OCI-LY1 (cell line): Measurements from ENCODE around the gene SETDB1.

Experiments
- CTCF ChIP-seq: fragments of 200-600 bp; sonication (generic), shearing (Covaris generic); IDR thresholded peaks from 2 replicates; pipeline ENCODE4 v1.5.1; 2017; ENCODE audit warnings: mild to moderate bottlenecking, antibody characterized with exemption, low read length, moderate library complexity, mixed read lengths
- EZH2 ChIP-seq: fragments of 200-600 bp; sonication (generic), shearing (Covaris generic); IDR thresholded peaks from 2 replicates; pipeline ENCODE4 v1.8.0; 2017; ENCODE audit warnings: borderline replicate concordance, mixed run types, mild to moderate bottlenecking, antibody characterized with exemption, low read length, moderate library complexity, mixed read lengths

GRCh38 chr1:150895618-150896017 lies 30.5 kb upstream of the SETDB1 start:
- no peak for TF ChIP-seq CTCF
- no peak for TF ChIP-seq EZH2
